Liver (tissue), 3 donors: Measurements from ENCODE around the gene FRMD1.

ENCODE experiments used
- HNF4G ChIP-seq: IDR thresholded peaks from 2 replicates; pipeline ENCODE4 v1.6.1; 2016; ENCODE audit warnings: antibody characterized with exemption
- RAD21 ChIP-seq, 2 donors: IDR thresholded peaks; 2 replicates each; pipeline ENCODE4 v1.6.1; 2016; ENCODE audit warnings: antibody characterized with exemption in 2 of 2, mild to moderate bottlenecking in 2 of 2
- TAF1 ChIP-seq: conservative IDR thresholded peaks from 2 replicates; pipeline ENCODE4 v1.6.1; 2016; ENCODE audit warnings: antibody characterized with exemption, mild to moderate bottlenecking
- YY1 ChIP-seq: IDR thresholded peaks from 2 replicates; pipeline ENCODE4 v1.6.1; 2016; ENCODE audit warnings: antibody characterized with exemption, mild to moderate bottlenecking
- TF ChIP-seq, protein P1 (sequence below): fragments of 150-350 bp; IDR thresholded peaks from 2 replicates; pipeline ENCODE4 v1.5.1; 2017; ENCODE audit warnings: improper control_type of control experiment, low read depth, low read length; ENCODE audit not compliant: missing input control
- TF ChIP-seq, protein P2 (sequence below): IDR thresholded peaks from 2 replicates; pipeline ENCODE4 v1.6.1; 2016; ENCODE audit warnings: antibody characterized with exemption, mild to moderate bottlenecking
- donor health status: healthy.
- donor health status: healthy.

DNA sequence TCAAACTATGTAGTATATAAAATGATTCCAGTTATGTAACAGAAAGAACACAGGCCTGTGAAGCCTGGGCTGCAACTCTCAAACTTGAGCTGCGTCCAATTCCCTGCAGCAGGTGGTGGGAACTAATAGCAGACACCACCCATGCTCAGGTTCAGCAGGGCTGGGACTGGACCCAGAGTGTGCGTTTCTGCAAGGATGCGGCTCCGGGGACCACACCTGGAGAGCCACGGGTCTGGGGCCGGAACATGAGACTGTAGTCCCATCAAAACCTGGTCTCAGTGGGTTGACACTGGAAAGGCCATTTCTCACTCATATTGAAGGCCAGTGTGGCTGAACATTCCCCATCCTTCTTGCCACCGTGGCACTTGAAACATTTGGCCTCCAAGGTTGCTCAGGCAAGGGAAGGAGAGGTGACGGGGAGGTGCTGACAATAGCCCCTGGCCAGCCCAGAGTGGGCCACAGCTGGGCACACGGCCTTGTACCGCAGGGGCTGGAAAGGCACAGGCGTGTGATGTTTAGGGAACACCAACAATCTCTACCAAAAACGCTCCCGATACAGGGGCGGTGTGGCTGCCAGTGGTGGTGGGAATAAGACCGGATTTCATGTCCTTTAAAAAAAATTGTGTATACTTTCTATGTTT lies 38.0 kb downstream of the FRMD1 start:
- TF ChIP-seq, protein P1, sequence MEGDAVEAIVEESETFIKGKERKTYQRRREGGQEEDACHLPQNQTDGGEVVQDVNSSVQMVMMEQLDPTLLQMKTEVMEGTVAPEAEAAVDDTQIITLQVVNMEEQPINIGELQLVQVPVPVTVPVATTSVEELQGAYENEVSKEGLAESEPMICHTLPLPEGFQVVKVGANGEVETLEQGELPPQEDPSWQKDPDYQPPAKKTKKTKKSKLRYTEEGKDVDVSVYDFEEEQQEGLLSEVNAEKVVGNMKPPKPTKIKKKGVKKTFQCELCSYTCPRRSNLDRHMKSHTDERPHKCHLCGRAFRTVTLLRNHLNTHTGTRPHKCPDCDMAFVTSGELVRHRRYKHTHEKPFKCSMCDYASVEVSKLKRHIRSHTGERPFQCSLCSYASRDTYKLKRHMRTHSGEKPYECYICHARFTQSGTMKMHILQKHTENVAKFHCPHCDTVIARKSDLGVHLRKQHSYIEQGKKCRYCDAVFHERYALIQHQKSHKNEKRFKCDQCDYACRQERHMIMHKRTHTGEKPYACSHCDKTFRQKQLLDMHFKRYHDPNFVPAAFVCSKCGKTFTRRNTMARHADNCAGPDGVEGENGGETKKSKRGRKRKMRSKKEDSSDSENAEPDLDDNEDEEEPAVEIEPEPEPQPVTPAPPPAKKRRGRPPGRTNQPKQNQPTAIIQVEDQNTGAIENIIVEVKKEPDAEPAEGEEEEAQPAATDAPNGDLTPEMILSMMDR: no peak
- no peak for TF ChIP-seq RAD21 (IDR thresholded peaks at IDR 0.05)
- TF ChIP-seq HNF4G: no peak
- TF ChIP-seq TAF1: no peak
- TF ChIP-seq, protein P2, sequence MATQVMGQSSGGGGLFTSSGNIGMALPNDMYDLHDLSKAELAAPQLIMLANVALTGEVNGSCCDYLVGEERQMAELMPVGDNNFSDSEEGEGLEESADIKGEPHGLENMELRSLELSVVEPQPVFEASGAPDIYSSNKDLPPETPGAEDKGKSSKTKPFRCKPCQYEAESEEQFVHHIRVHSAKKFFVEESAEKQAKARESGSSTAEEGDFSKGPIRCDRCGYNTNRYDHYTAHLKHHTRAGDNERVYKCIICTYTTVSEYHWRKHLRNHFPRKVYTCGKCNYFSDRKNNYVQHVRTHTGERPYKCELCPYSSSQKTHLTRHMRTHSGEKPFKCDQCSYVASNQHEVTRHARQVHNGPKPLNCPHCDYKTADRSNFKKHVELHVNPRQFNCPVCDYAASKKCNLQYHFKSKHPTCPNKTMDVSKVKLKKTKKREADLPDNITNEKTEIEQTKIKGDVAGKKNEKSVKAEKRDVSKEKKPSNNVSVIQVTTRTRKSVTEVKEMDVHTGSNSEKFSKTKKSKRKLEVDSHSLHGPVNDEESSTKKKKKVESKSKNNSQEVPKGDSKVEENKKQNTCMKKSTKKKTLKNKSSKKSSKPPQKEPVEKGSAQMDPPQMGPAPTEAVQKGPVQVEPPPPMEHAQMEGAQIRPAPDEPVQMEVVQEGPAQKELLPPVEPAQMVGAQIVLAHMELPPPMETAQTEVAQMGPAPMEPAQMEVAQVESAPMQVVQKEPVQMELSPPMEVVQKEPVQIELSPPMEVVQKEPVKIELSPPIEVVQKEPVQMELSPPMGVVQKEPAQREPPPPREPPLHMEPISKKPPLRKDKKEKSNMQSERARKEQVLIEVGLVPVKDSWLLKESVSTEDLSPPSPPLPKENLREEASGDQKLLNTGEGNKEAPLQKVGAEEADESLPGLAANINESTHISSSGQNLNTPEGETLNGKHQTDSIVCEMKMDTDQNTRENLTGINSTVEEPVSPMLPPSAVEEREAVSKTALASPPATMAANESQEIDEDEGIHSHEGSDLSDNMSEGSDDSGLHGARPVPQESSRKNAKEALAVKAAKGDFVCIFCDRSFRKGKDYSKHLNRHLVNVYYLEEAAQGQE: no peak
- no peak for TF ChIP-seq YY1
